ENCODE results near the gene TUBA3E.
"Not testable (repeated sequence)": the region's sequence is repeated elsewhere in the genome, so short reads cannot be mapped to it uniquely, and the experiment has no call there.

TUBA3E gene

DNA sequence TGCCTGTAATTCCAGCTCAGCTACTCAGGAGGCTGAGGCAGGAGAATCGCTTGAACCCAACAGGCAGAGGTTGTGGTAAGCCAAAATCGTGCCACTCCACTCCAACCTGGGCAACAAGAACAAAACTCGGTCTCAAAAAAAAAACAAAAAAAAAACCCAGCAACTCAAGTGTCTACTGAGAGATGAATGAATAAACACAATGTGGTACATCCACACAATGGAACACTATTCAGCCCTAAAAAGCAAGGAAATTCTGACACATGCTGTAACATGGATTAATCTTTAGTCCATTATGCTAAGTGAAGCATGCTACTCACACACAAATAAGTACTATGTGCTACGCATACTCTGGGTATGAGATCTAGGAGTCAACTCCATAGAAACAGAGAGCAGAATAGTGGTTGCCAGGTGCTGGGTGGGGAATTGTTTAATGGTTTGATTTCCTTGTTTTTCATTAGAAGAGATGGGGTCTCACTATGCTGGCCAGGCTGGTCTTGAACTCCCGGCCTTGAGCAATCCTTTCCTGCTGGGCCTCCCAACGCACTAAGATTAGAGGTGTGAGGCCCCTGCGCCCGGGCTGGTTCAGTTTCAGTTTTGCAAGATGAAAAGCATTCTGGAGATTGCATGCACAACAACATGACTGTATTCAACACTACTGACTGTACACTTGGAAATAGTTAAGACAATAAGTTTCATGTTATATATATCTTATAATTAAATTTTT is 32.8 kb downstream of the TUBA3E start:
- H3K4me3 ChIP-seq (ENCODE audit: control insufficient read depth in 1 of 7, extremely low read depth in 1 of 7, insufficient read depth in 4 of 7, low read depth in 2 of 7, low read length in 6 of 7), result no peak overlapping the region
- no peaks in the 10 kb centered on the region for H3K9me3 ChIP-seq (ENCODE audit: control extremely low read depth in 1 of 5, control insufficient read depth in 4 of 5, insufficient read depth in 2 of 5, low read depth in 1 of 5, low read length in 4 of 5)
- H3K27me3 ChIP-seq (replicated peaks in 2 of 5; ENCODE audit: control insufficient read depth in 4 of 5, insufficient read depth in 5 of 5, low read length in 4 of 5), result no peaks in the 10 kb centered on the region
- ChIA-PET POLR2A (no interaction called here), CTCF (no interaction called here)
- H3K36me3 ChIP-seq (ENCODE audit: control insufficient read depth in 4 of 4, insufficient read depth in 4 of 4, low read length in 3 of 4), result peaks cover 10 to 59% (median 43%) of the 10 kb centered on the region in 4 experiments
- no peak overlapping the region for H3K27ac ChIP-seq (ENCODE audit: insufficient read depth in 1 of 2, low read depth in 1 of 2, low read length in 2 of 2, poor library complexity in 1 of 2, severe bottlenecking in 2 of 2)
- no peak for DNase-seq
- no peaks in the 10 kb centered on the region for H3K4me1 ChIP-seq (ENCODE audit: control extremely low read depth in 1 of 4, control insufficient read depth in 4 of 4, insufficient read depth in 4 of 4, low read length in 3 of 4)
- 100% methylated on average over 7 of the region's 8 CpGs for WGBS (ENCODE audit: insufficient coverage)

GRCh38 chr2:130162968-130163367 is 35.3 kb downstream of the TUBA3E start:
- 97% methylated on average over 8 of the region's 9 CpGs for WGBS (ENCODE audit: insufficient coverage)
- Histone ChIP-seq H3K36me3 (ENCODE audit: control insufficient read depth in 4 of 4, insufficient read depth in 4 of 4, low read length in 3 of 4) (peaks cover 11 to 60% (median 35%) of the 10 kb centered on the region in 4 experiments), H3K27me3 (replicated peaks in 2 of 5; ENCODE audit: control insufficient read depth in 4 of 5, insufficient read depth in 5 of 5, low read length in 4 of 5) (no peaks in the 10 kb centered on the region), H3K9me3 (ENCODE audit: control extremely low read depth in 1 of 5, control insufficient read depth in 4 of 5, insufficient read depth in 2 of 5, low read depth in 1 of 5, low read length in 4 of 5) (no peaks in the 10 kb centered on the region), H3K27ac (ENCODE audit: insufficient read depth in 1 of 2, low read depth in 1 of 2, low read length in 2 of 2, poor library complexity in 1 of 2, severe bottlenecking in 2 of 2) (no peak overlapping the region), H3K4me1 (ENCODE audit: control extremely low read depth in 1 of 4, control insufficient read depth in 4 of 4, insufficient read depth in 4 of 4, low read length in 3 of 4) (peaks cover 0 to 7% (median 6%) of the 10 kb centered on the region in 4 experiments), H3K4me3 (ENCODE audit: control insufficient read depth in 1 of 7, extremely low read depth in 1 of 7, insufficient read depth in 4 of 7, low read depth in 2 of 7, low read length in 6 of 7) (no peak overlapping the region)
- POLR2A ChIA-PET, result no interaction called here
- CTCF ChIA-PET, result no interaction called here
- DNase-seq, result no peak

DNA sequence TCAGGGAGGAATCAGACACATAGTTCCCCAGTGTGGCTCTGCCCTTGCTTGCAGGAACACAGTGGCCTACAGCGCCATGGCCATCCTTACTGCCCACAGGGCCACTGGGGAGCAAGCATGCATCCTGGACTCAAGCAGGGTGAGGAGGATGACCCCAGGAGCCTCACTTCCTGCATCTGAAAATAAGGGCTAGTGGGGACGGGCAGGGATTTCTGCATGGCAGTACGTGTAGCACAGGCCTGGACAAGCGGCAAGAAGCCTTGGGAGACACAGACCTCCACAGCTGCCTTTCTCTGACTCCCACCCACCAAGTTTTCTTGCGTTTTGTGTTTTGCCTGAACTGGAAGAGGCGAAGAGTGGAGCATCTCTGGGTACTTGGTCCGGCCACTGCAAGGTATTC is 35.8 kb downstream of the TUBA3E start:
- 100% methylated on average over 5 of the region's 7 CpGs for WGBS (ENCODE audit: insufficient coverage)

GRCh38 chr2:130160838-130161705 is 37.2 kb downstream of the TUBA3E start:
- H3K4me3 ChIP-seq (ENCODE audit: control insufficient read depth in 1 of 7, extremely low read depth in 1 of 7, insufficient read depth in 4 of 7, low read depth in 2 of 7, low read length in 6 of 7); H3K27me3 ChIP-seq (replicated peaks in 2 of 5; ENCODE audit: control insufficient read depth in 4 of 5, insufficient read depth in 5 of 5, low read length in 4 of 5); H3K4me1 ChIP-seq (ENCODE audit: control extremely low read depth in 1 of 4, control insufficient read depth in 4 of 4, insufficient read depth in 4 of 4, low read length in 3 of 4); CTCF ChIA-PET; H3K27ac ChIP-seq (ENCODE audit: insufficient read depth in 1 of 2, low read depth in 1 of 2, low read length in 2 of 2, poor library complexity in 1 of 2, severe bottlenecking in 2 of 2); H3K9me3 ChIP-seq (ENCODE audit: control extremely low read depth in 1 of 5, control insufficient read depth in 4 of 5, insufficient read depth in 2 of 5, low read depth in 1 of 5, low read length in 4 of 5); POLR2A ChIA-PET; DNase-seq: not testable (repeated sequence)
- WGBS (ENCODE audit: insufficient coverage), result 99% methylated on average over 19 of the region's 25 CpGs
- H3K36me3 ChIP-seq (ENCODE audit: control insufficient read depth in 4 of 4, insufficient read depth in 4 of 4, low read length in 3 of 4), result peaks cover 10 to 41% (median 25%) of the 10 kb centered on the region in 4 experiments

More for the DNA sequence above, 35.8 kb downstream of the TUBA3E start:
- H3K36me3 ChIP-seq (ENCODE audit: control insufficient read depth in 4 of 4, insufficient read depth in 4 of 4, low read length in 3 of 4), result peaks cover 10 to 55% (median 31%) of the 10 kb centered on the region in 4 experiments
- POLR2A ChIA-PET; CTCF ChIA-PET; H3K9me3 ChIP-seq (ENCODE audit: control extremely low read depth in 1 of 5, control insufficient read depth in 4 of 5, insufficient read depth in 2 of 5, low read depth in 1 of 5, low read length in 4 of 5); DNase-seq; H3K27me3 ChIP-seq (replicated peaks in 2 of 5; ENCODE audit: control insufficient read depth in 4 of 5, insufficient read depth in 5 of 5, low read length in 4 of 5); H3K27ac ChIP-seq (ENCODE audit: insufficient read depth in 1 of 2, low read depth in 1 of 2, low read length in 2 of 2, poor library complexity in 1 of 2, severe bottlenecking in 2 of 2); H3K4me3 ChIP-seq (ENCODE audit: control insufficient read depth in 1 of 7, extremely low read depth in 1 of 7, insufficient read depth in 4 of 7, low read depth in 2 of 7, low read length in 6 of 7); H3K4me1 ChIP-seq (ENCODE audit: control extremely low read depth in 1 of 4, control insufficient read depth in 4 of 4, insufficient read depth in 4 of 4, low read length in 3 of 4): not testable (repeated sequence)

DNA sequence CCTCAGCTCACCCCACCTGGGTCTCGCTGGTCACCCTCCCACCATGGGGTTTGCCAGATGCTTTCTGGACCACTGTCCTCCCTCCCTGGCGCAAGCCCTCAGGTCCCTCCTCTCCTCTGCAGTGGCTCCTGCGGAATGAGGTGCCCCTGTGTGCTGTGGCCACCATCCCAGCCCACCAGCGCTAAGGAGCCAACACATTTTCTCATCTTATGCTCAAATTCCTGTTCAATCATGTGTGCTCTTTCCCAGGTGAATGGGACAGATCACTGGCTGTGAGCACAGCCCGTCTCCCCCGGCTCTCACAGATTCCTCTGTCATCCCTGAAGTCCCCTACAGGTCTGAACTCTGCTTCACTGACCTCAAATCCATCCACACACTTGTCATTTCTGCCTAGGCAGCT is 38.1 kb downstream of the TUBA3E start:
- H3K4me1 ChIP-seq (ENCODE audit: control extremely low read depth in 1 of 4, control insufficient read depth in 4 of 4, insufficient read depth in 4 of 4, low read length in 3 of 4), result peaks cover 0 to 9% (median 6%) of the 10 kb centered on the region in 4 experiments
- no peak overlapping the region for H3K27ac ChIP-seq (ENCODE audit: insufficient read depth in 1 of 2, low read depth in 1 of 2, low read length in 2 of 2, poor library complexity in 1 of 2, severe bottlenecking in 2 of 2)
- H3K36me3 ChIP-seq (ENCODE audit: control insufficient read depth in 4 of 4, insufficient read depth in 4 of 4, low read length in 3 of 4), result peaks cover 7 to 36% (median 19%) of the 10 kb centered on the region in 4 experiments
- no peak for DNase-seq
- no peak overlapping the region for H3K4me3 ChIP-seq (ENCODE audit: control insufficient read depth in 1 of 7, extremely low read depth in 1 of 7, insufficient read depth in 4 of 7, low read depth in 2 of 7, low read length in 6 of 7)
- POLR2A ChIA-PET, result no interaction called here
- H3K27me3 ChIP-seq (replicated peaks in 2 of 5; ENCODE audit: control insufficient read depth in 4 of 5, insufficient read depth in 5 of 5, low read length in 4 of 5), result no peaks in the 10 kb centered on the region
- 98% methylated on average over 6 of the region's 6 CpGs for WGBS (ENCODE audit: insufficient coverage)
- CTCF ChIA-PET, result no interaction called here
- H3K9me3 ChIP-seq (ENCODE audit: control extremely low read depth in 1 of 5, control insufficient read depth in 4 of 5, insufficient read depth in 2 of 5, low read depth in 1 of 5, low read length in 4 of 5), result no peaks in the 10 kb centered on the region

DNA sequence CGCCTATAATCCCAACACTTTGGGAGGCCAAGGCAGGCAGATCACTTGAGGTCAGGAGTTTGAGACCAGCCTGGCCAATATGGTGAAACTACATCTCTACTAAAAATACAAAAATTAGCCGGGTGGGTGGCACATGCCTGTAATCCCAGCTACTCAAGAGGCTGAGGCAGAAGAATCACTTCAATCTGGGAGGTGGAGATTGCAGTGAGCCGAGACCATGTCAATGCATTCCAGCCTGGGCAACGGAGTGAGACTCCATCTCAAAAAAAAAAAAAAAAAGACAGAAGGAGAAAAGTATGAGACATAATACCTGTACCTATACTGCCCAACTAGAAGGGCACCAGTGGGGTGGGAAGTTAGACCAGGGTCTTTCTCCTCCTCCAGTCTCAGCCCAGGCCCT is 38.9 kb downstream of the TUBA3E start:
- WGBS (ENCODE audit: insufficient coverage), result 83% methylated on average over 1 of the region's 4 CpGs
- H3K4me1 ChIP-seq (ENCODE audit: control extremely low read depth in 1 of 4, control insufficient read depth in 4 of 4, insufficient read depth in 4 of 4, low read length in 3 of 4); H3K27me3 ChIP-seq (replicated peaks in 2 of 5; ENCODE audit: control insufficient read depth in 4 of 5, insufficient read depth in 5 of 5, low read length in 4 of 5); H3K9me3 ChIP-seq (ENCODE audit: control extremely low read depth in 1 of 5, control insufficient read depth in 4 of 5, insufficient read depth in 2 of 5, low read depth in 1 of 5, low read length in 4 of 5); H3K4me3 ChIP-seq (ENCODE audit: control insufficient read depth in 1 of 7, extremely low read depth in 1 of 7, insufficient read depth in 4 of 7, low read depth in 2 of 7, low read length in 6 of 7); POLR2A ChIA-PET; DNase-seq; H3K27ac ChIP-seq (ENCODE audit: insufficient read depth in 1 of 2, low read depth in 1 of 2, low read length in 2 of 2, poor library complexity in 1 of 2, severe bottlenecking in 2 of 2): not testable (repeated sequence)
- H3K36me3 ChIP-seq (ENCODE audit: control insufficient read depth in 4 of 4, insufficient read depth in 4 of 4, low read length in 3 of 4), result peaks cover 3 to 38% (median 19%) of the 10 kb centered on the region in 4 experiments
- CTCF ChIA-PET, result interaction anchor here (0.6 to 0.8 kb wide), 2 partner anchors 10 to 1507 kb away, joined by 3 to 4 read pairs; no protein-coding TSS in a partner anchor

DNA sequence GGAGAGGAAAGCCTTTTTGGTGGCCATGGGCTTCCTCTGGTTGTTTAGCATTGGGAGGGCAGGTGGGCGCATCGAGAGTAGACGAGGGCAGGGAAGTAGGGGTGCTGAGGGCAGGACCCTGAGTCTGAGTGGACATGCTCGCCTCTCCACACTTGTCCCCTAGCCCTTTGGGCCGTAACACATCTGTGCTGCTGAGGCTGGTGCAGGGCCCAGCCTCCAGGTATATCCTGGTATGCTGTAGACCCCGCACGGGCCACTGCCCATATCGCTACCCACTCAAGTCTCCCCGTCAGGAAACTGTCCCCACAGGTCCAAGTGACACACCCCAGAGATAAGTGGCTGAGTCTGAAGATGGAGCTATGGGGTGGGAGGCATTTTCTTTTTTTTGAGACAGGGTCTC is 39.6 kb downstream of the TUBA3E start:
- ChIA-PET CTCF (interaction anchor here (0.8 kb wide), 1 partner anchor 11 kb away, joined by 4 read pairs; no protein-coding TSS in a partner anchor), POLR2A (interaction anchor here (0.7 kb wide), 1 partner anchor 1007 kb away, joined by 3 read pairs; no protein-coding TSS in a partner anchor)
- Histone ChIP-seq H3K36me3 (ENCODE audit: control insufficient read depth in 4 of 4, insufficient read depth in 4 of 4, low read length in 3 of 4) (peaks cover 2 to 38% (median 12%) of the 10 kb centered on the region in 4 experiments), H3K4me3 (ENCODE audit: control insufficient read depth in 1 of 7, extremely low read depth in 1 of 7, insufficient read depth in 4 of 7, low read depth in 2 of 7, low read length in 6 of 7) (no peak overlapping the region), H3K27ac (ENCODE audit: insufficient read depth in 1 of 2, low read depth in 1 of 2, low read length in 2 of 2, poor library complexity in 1 of 2, severe bottlenecking in 2 of 2) (no peak overlapping the region), H3K4me1 (ENCODE audit: control extremely low read depth in 1 of 4, control insufficient read depth in 4 of 4, insufficient read depth in 4 of 4, low read length in 3 of 4) (peaks cover 0 to 9% (median 6%) of the 10 kb centered on the region in 4 experiments), H3K27me3 (replicated peaks in 2 of 5; ENCODE audit: control insufficient read depth in 4 of 5, insufficient read depth in 5 of 5, low read length in 4 of 5) (no peaks in the 10 kb centered on the region), H3K9me3 (ENCODE audit: control extremely low read depth in 1 of 5, control insufficient read depth in 4 of 5, insufficient read depth in 2 of 5, low read depth in 1 of 5, low read length in 4 of 5) (no peaks in the 10 kb centered on the region)
- 98% methylated on average over 9 of the region's 9 CpGs for WGBS (ENCODE audit: insufficient coverage)
- no peak for DNase-seq

Measured in common myeloid progenitor, CD34-positive (primary cell).